Parathyroid adenoma (tissue), 2 donors: ENCODE results near the gene KCNQ1.

Experiments used
- H2AFZ ChIP-seq: fragments of 300-600 bp; sonication (generic); one replicate; pipeline ENCODE4 v1.7.0; 2017; ENCODE audit warnings: antibody characterized with exemption, mild to moderate bottlenecking
- H3K27ac ChIP-seq: fragments of 300-600 bp; sonication (generic); one replicate; pipeline ENCODE4 v1.7.0; 2017
- H3K27me3 ChIP-seq: fragments of 300-600 bp; sonication (generic); one replicate; pipeline ENCODE4 v1.7.0; 2017; ENCODE audit warnings: low read length; ENCODE audit not compliant: control insufficient read depth, insufficient read depth
- H3K36me3 ChIP-seq: fragments of 300-600 bp; sonication (generic); one replicate; pipeline ENCODE4 v1.7.0; 2017; ENCODE audit warnings: low read length; ENCODE audit not compliant: control insufficient read depth, insufficient read depth
- H3K4me1 ChIP-seq: fragments of 300-600 bp; sonication (generic); one replicate; pipeline ENCODE4 v1.7.0; 2017; ENCODE audit warnings: control low read depth
- H3K4me2 ChIP-seq: fragments of 300-600 bp; sonication (generic); one replicate; pipeline ENCODE4 v1.7.0; 2017; ENCODE audit warnings: low read length
- H3K4me3 ChIP-seq: fragments of 300-600 bp; sonication (generic); one replicate; pipeline ENCODE4 v1.7.0; 2017; ENCODE audit warnings: low read depth, low read length
- H3K79me2 ChIP-seq: fragments of 300-600 bp; sonication (generic); one replicate; pipeline ENCODE4 v1.7.0; 2017; ENCODE audit warnings: control low read depth
- H3K9ac ChIP-seq: fragments of 300-600 bp; sonication (generic); one replicate; pipeline ENCODE4 v1.7.0; 2017; ENCODE audit warnings: mild to moderate bottlenecking
- H3K9me3 ChIP-seq: fragments of 300-600 bp; sonication (generic); one replicate; pipeline ENCODE4 v1.7.0; 2017; ENCODE audit warnings: low read length; ENCODE audit not compliant: control insufficient read depth
- TF ChIP-seq, protein P1 (sequence below): fragments of 300-600 bp; sonication (generic); IDR thresholded peaks from one replicate; pipeline ENCODE4 v1.7.0; 2017; ENCODE audit warnings: antibody characterized with exemption, mild to moderate bottlenecking
- donor health status: primary hyperparathyroidism.

Gene KCNQ1

DNA sequence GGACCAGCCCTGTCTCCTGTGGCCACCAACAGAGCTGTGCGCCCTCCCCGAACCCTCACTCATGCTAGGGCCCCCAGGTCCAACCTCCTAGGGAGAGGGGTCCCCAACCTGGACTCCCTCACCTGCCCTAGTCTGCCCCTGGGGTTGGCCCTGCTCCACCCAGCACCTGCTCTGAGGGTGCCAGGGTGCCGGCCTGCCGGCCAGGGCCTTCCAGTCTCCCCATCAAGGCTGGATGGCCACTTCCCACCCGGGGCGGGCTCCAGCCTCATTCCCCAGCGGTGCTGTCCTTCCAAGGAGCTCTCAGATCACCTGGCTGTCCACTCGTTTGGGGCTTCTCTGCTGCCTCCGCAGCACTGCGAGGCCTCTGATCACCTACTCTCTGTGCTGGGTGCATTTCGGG, 401.7 kb downstream of the KCNQ1 start:
- no peak overlapping the region for H3K9ac ChIP-seq
- no peak overlapping the region for H3K27ac ChIP-seq
- H3K79me2 ChIP-seq, result no peaks in the 10 kb centered on the region
- TF ChIP-seq, protein P1, sequence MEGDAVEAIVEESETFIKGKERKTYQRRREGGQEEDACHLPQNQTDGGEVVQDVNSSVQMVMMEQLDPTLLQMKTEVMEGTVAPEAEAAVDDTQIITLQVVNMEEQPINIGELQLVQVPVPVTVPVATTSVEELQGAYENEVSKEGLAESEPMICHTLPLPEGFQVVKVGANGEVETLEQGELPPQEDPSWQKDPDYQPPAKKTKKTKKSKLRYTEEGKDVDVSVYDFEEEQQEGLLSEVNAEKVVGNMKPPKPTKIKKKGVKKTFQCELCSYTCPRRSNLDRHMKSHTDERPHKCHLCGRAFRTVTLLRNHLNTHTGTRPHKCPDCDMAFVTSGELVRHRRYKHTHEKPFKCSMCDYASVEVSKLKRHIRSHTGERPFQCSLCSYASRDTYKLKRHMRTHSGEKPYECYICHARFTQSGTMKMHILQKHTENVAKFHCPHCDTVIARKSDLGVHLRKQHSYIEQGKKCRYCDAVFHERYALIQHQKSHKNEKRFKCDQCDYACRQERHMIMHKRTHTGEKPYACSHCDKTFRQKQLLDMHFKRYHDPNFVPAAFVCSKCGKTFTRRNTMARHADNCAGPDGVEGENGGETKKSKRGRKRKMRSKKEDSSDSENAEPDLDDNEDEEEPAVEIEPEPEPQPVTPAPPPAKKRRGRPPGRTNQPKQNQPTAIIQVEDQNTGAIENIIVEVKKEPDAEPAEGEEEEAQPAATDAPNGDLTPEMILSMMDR, result no peak
- H3K4me1 ChIP-seq, result no peaks in the 10 kb centered on the region
- H3K4me2 ChIP-seq, result no peak overlapping the region
- H3K27me3 ChIP-seq, result no peaks in the 10 kb centered on the region
- no peaks in the 10 kb centered on the region for H3K36me3 ChIP-seq
- no peaks in the 10 kb centered on the region for H3K9me3 ChIP-seq
- H3K4me3 ChIP-seq, result no peak overlapping the region
- H2AFZ ChIP-seq, result no peak overlapping the region

DNA sequence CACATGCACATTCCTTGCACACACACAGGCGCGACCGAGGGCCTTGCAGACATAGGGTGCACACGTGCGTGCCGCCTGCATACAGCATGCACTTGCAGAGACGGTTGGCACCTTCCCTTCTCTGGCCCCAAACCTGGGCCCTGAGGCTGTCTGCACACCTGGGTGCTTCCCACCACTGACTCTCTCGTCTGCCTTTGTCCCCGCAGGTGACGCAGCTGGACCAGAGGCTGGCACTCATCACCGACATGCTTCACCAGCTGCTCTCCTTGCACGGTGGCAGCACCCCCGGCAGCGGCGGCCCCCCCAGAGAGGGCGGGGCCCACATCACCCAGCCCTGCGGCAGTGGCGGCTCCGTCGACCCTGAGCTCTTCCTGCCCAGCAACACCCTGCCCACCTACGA, 402.8 kb downstream of the KCNQ1 start:
- no peak overlapping the region for H3K4me2 ChIP-seq
- no peak overlapping the region for H3K4me3 ChIP-seq
- H3K9me3 ChIP-seq, result no peaks in the 10 kb centered on the region
- TF ChIP-seq, protein P1, result no peak
- no peaks in the 10 kb centered on the region for H3K36me3 ChIP-seq
- H2AFZ ChIP-seq, result no peak overlapping the region
- H3K27me3 ChIP-seq, result no peaks in the 10 kb centered on the region
- H3K9ac ChIP-seq, result no peak overlapping the region
- no peaks in the 10 kb centered on the region for H3K4me1 ChIP-seq
- H3K27ac ChIP-seq, result no peak overlapping the region
- no peaks in the 10 kb centered on the region for H3K79me2 ChIP-seq

DNA sequence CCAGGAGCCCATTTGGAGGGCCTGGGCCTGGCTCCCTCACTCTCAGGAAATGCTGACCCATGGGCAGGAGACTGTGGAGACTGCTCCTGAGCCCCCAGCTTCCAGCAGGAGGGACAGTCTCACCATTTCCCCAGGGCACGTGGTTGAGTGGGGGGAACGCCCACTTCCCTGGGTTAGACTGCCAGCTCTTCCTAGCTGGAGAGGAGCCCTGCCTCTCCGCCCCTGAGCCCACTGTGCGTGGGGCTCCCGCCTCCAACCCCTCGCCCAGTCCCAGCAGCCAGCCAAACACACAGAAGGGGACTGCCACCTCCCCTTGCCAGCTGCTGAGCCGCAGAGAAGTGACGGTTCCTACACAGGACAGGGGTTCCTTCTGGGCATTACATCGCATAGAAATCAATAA, 403.7 kb downstream of the KCNQ1 start:
- Histone ChIP-seq H3K36me3 (no peaks in the 10 kb centered on the region), H3K79me2 (no peaks in the 10 kb centered on the region), H3K4me1 (no peaks in the 10 kb centered on the region), H3K27me3 (no peaks in the 10 kb centered on the region), H3K9me3 (no peaks in the 10 kb centered on the region), H2AFZ (no peak overlapping the region), H3K9ac (no peak overlapping the region), H3K4me3 (no peak overlapping the region), H3K27ac (no peak overlapping the region), H3K4me2 (no peak overlapping the region)
- TF ChIP-seq, protein P1, result no peak

DNA sequence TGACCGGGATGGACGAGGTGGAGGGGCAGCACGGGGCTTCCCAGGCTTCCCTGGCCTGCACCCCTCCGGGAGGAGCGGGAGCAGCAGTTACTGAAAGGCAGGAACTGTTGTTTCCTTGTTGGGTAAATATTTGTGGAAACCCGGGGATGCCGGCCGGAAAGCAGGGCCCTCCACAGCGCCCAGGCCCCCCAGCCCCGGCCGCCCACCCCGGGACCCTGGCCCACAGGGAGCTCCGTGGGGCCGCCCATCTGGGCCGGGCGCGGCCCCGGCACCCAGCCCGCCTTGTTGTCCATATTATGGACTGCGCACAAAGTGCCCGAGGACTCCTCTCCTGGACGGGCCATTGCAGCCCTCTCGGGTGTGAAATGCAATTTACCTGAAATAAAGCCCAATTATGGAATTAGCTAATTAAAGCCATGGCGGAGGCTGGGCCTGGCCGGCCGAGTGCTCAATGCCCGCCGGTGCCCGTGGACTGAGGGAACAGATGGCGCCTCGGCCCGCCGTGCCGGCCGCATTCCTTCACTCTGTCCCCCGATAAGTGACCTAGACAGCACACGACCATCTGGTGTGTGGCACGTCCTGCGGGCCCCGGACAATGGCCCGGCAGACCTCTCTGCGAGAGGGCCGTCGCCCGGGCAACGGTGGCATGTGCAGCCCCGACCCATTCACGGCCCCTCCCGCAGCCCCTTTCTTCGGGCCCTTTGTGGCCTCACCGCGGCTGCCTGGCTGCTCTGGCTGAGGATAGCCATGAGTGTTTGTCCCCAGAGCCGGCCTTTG, 405.4 kb downstream of the KCNQ1 start:
- H3K9ac ChIP-seq, result no peak overlapping the region
- no peak overlapping the region for H2AFZ ChIP-seq

More for the DNA sequence above, 405.4 kb downstream of the KCNQ1 start:
- no peaks in the 10 kb centered on the region for H3K4me1 ChIP-seq
- no peak overlapping the region for H3K4me2 ChIP-seq
- TF ChIP-seq, protein P1, result no peak
- no peak overlapping the region for H3K27ac ChIP-seq
- H3K9me3 ChIP-seq, result no peaks in the 10 kb centered on the region
- H3K36me3 ChIP-seq, result no peaks in the 10 kb centered on the region
- H3K27me3 ChIP-seq, result no peaks in the 10 kb centered on the region
- no peak overlapping the region for H3K4me3 ChIP-seq
- H3K79me2 ChIP-seq, result no peaks in the 10 kb centered on the region
